GM12878 (cell line): ENCODE results near the gene SEMA3C. TPM values are rescaled to one million over a fixed set of nuclear protein-coding genes. Genes with fewer than 3 reads are reported as not detected.

ENCODE experiments used
- ATAC-seq: fragments of 200-7000 bp; cut with Tn5 transposase; 3 replicates; pipeline ENCODE4 v1.9.1; 2020; ENCODE audit warnings: mild to moderate bottlenecking, moderate library complexity
- BruUV-seq: library from RNA; stranded (reverse); fragments of 400-500 nt; replicated peaks from 2 replicates; lab custom pipeline; 2021; lab: Mats Ljungman, UMichigan
- CTCF ChIA-PET: fragments of 300-600 bp; sonication (Branson Sonifier 250); formaldehyde crosslinking; extraction: SDS; loops from one replicate; lab custom pipeline; 2021; ENCODE audit warnings: inconsistent platforms; lab: Yijun Ruan, JAX
- POLR2A ChIA-PET: fragments of 350-600 bp; formaldehyde crosslinking; extraction: SDS; loops from one replicate; lab custom pipeline; 2021; ENCODE audit warnings: inconsistent platforms; lab: Charles Lee
- RAD21 ChIA-PET: fragments of 300-600 bp; sonication (Branson Sonifier 250); formaldehyde crosslinking; loops from one replicate; lab custom pipeline; 2023; ENCODE audit warnings: antibody characterized with exemption; ENCODE audit not compliant: unreplicated experiment; lab: Charles Lee
- SMC1A ChIA-PET: fragments of 300-600 bp; sonication (Branson Sonifier 250); formaldehyde crosslinking; loops from one replicate; lab custom pipeline; 2023; ENCODE audit not compliant: unreplicated experiment, uncharacterized antibody; lab: Charles Lee
- DNase-seq: peaks from one replicate; pipeline ENCODE4 v3.0.0-alpha.2; 2011; ENCODE audit warnings: low read depth, low spot score
- FAIRE-seq: peaks from 3 replicates; lab custom pipeline; 2011; peaks lifted over from hg19 to GRCh38; lab: Jason Lieb, UNC
- H2AFZ ChIP-seq: 2 replicates; pipeline ENCODE4 v1.6.0; 2011; ENCODE audit warnings: low read depth, low read length, control low read depth; ENCODE audit not compliant: control insufficient read depth
- H3K27ac ChIP-seq: 2 replicates; pipeline ENCODE4 v1.5.1; 2011; ENCODE audit warnings: control low read depth; ENCODE audit not compliant: control insufficient read depth, insufficient read depth
- H3K27me3 ChIP-seq, 2 experiments: replicated peaks in 1 of 2; 2 replicates each; pipeline versions ENCODE4 v1.6.0 to v1.6.1; 2011; ENCODE audit warnings: low read length in 1 of 2; ENCODE audit not compliant: control insufficient read depth in 2 of 2, insufficient read depth in 2 of 2
- H3K36me3 ChIP-seq, 2 experiments: 2 replicates each; pipeline ENCODE4 v1.5.1; 2011; ENCODE audit warnings: low read length in 1 of 2; ENCODE audit not compliant: control insufficient read depth in 2 of 2, insufficient read depth in 2 of 2
- H3K4me1 ChIP-seq: 2 replicates; pipeline ENCODE4 v1.6.1; 2011; ENCODE audit warnings: mild to moderate bottlenecking, low read length, moderate library complexity, mixed read lengths; ENCODE audit not compliant: control insufficient read depth, insufficient read depth
- H3K4me2 ChIP-seq: 2 replicates; pipeline ENCODE4 v1.6.0; 2011; ENCODE audit warnings: control low read depth; ENCODE audit not compliant: control insufficient read depth, insufficient read depth
- H3K4me3 ChIP-seq: fragments of 200-600 bp; sonication (generic); 2 replicates; pipeline ENCODE4 v1.5.1; 2016
- H3K79me2 ChIP-seq: 2 replicates; pipeline ENCODE4 v1.6.0; 2011; ENCODE audit warnings: low read length; ENCODE audit not compliant: control insufficient read depth, insufficient read depth
- H3K9ac ChIP-seq: 2 replicates; pipeline ENCODE4 v1.8.0; 2011; ENCODE audit warnings: low read length, control low read depth, mixed read lengths; ENCODE audit not compliant: control insufficient read depth, insufficient read depth
- H3K9me3 ChIP-seq: replicated peaks from 3 replicates; pipeline ENCODE4 v1.5.1; 2011; ENCODE audit warnings: mild to moderate bottlenecking, low read length; ENCODE audit not compliant: control insufficient read depth, insufficient read depth
- H4K20me1 ChIP-seq: 2 replicates; pipeline ENCODE4 v1.6.0; 2011; ENCODE audit not compliant: control insufficient read depth, insufficient read depth
- EED ChIP-seq: sonication (generic); IDR thresholded peaks from 2 replicates; pipeline ENCODE4 v1.6.1; 2016; ENCODE audit warnings: antibody characterized with exemption, low read depth
- LARP7 ChIP-seq: fragments of 450-650 bp; IDR thresholded peaks from 2 replicates; pipeline ENCODE4 v1.6.1; 2017; ENCODE audit warnings: mild to moderate bottlenecking
- MXI1 ChIP-seq: fragments of 150-350 bp; IDR thresholded peaks from 2 replicates; pipeline ENCODE4 v1.6.1; 2011; ENCODE audit warnings: low read depth, mild to moderate bottlenecking, inconsistent platforms, low read length, improper control_type of control experiment
- NBN ChIP-seq: fragments of 450-650 bp; IDR thresholded peaks from 2 replicates; pipeline ENCODE4 v1.6.1; 2016
- SMARCA5 ChIP-seq: fragments of 450-650 bp; IDR thresholded peaks from 2 replicates; pipeline ENCODE4 v1.6.1; 2017; ENCODE audit warnings: mild to moderate bottlenecking
- SUZ12 ChIP-seq: fragments of 200-600 bp; sonication (generic); IDR thresholded peaks from one replicate; pipeline ENCODE4 v1.6.1; 2018; ENCODE audit warnings: antibody characterized with exemption, mild to moderate bottlenecking; ENCODE audit not compliant: unreplicated experiment
- WGBS: methylation state at CpG from one replicate; pipeline ENCODE4 v1.1.6; 2016; ENCODE audit warnings: low lambda C conversion rate; ENCODE audit not compliant: insufficient replicate concordance, insufficient coverage; ENCODE audit errors: missing lambda C conversion rate; 5-methylcytosine and 5-hydroxymethylcytosine counted together
- in situ Hi-C: fragments of 300-500 bp; cut with MboI; formaldehyde crosslinking; loops from 9 replicates; pipeline ENCODE4 v1.14.3; 2018; ENCODE audit warnings: mixed read lengths
- intact Hi-C: fragments of 100-400 bp; cut with micrococcal nuclease; formaldehyde crosslinking; loops from one replicate; pipeline ENCODE4 v1.14.2; 2022; ENCODE audit not compliant: unreplicated experiment
- polyA plus RNA-seq, 11 experiments: library from polyadenylated mRNA; depleted of rRNA in 4 of 11; unstranded in 6 of 11; stranded (reverse) in 5 of 11; fragments of >200 nt; fragmentation: Nextera tagmentation in 4 of 11; fragmentation: Illumina TruSeq in 1 of 11; extraction: Ambion mirVana in 4 of 11; extraction: Trizol in 1 of 11; gene quantifications; 1 replicate in 1 of 11; 2 replicates in 10 of 11; pipeline versions ENCODE4 v1.2.1 to v1.2.3, GENCODE V29; 2011 to 2016; ENCODE audit warnings: inconsistent platforms in 2 of 11, missing spikeins in 2 of 11, low read depth in 1 of 11
- total RNA-seq, 4 experiments: library from RNA; depleted of rRNA in 3 of 4; stranded (reverse); fragments of >200 nt in 3 of 4; fragmentation: Illumina TruSeq in 1 of 4; extraction: Trizol in 1 of 4; gene quantifications; 2 replicates each; pipeline versions ENCODE4 v1.2.1 to v1.2.3, GENCODE V29; 2013 to 2021
- TF ChIP-seq, protein P1 (sequence below): IDR thresholded peaks from 2 replicates; pipeline ENCODE4 v1.6.1; 2012; ENCODE audit warnings: low read depth, low read length, improper control_type of control experiment
- TF ChIP-seq, protein P2 (sequence below): fragments of 450-650 bp; IDR thresholded peaks from 2 replicates; pipeline ENCODE4 v1.6.1; 2017; ENCODE audit warnings: mild to moderate bottlenecking

SEMA3C gene
- total and polyA plus RNA-seq, 10 of the 15 experiments (the other 5 are each of a cell fraction or from before 2014, with no cell fraction given) = 0.01 to 0.41 (median 0.11) TPM; not detected in 6

DNA sequence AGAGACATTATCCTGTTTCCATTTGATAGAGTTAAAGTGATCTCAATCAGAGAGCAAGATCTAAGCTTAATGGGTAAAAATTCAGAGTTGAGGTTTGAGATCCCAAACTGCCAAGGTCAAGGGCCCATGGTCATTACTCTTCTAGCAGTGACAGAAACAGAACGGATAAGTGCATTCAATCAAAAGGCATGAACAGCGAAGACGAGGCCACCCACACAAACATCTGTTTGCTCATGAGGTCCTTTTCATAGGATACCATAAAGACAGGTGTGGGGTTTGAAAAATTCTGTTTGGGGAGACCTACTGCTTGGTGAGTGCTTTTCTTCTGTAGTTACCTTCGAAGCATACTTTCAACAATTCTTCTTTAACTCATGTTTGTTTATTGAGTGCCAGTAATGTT lies 58.3 kb downstream of the SEMA3C start:
- in situ Hi-C loops = no loop called here
- DNase-seq = no peak
- no peak for ATAC-seq
- Histone ChIP-seq H3K4me3 (no peak overlapping the region), H3K27ac (no peak overlapping the region), H4K20me1 (no peaks in the 10 kb centered on the region), H3K4me2 (no peak overlapping the region), H2AFZ (no peak overlapping the region), H3K9ac (no peak overlapping the region), H3K36me3 (no peaks in the 10 kb centered on the region), H3K27me3 (no peaks in the 10 kb centered on the region), H3K4me1 (no peaks in the 10 kb centered on the region), H3K9me3 (no peaks in the 10 kb centered on the region), H3K79me2 (no peaks in the 10 kb centered on the region)
- intact Hi-C loops = no loop called here
- ChIA-PET RAD21 (no interaction called here), SMC1A (no interaction called here), POLR2A (no interaction called here), CTCF (no interaction called here)
- TF ChIP-seq, protein P1, sequence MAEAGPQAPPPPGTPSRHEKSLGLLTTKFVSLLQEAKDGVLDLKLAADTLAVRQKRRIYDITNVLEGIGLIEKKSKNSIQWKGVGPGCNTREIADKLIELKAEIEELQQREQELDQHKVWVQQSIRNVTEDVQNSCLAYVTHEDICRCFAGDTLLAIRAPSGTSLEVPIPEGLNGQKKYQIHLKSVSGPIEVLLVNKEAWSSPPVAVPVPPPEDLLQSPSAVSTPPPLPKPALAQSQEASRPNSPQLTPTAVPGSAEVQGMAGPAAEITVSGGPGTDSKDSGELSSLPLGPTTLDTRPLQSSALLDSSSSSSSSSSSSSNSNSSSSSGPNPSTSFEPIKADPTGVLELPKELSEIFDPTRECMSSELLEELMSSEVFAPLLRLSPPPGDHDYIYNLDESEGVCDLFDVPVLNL = no peak
- TF ChIP-seq LARP7 (no peak), NBN (no peak), EED (no peak), SMARCA5 (no peak), SUZ12 (no peak), MXI1 (no peak)
- TF ChIP-seq, protein P2, sequence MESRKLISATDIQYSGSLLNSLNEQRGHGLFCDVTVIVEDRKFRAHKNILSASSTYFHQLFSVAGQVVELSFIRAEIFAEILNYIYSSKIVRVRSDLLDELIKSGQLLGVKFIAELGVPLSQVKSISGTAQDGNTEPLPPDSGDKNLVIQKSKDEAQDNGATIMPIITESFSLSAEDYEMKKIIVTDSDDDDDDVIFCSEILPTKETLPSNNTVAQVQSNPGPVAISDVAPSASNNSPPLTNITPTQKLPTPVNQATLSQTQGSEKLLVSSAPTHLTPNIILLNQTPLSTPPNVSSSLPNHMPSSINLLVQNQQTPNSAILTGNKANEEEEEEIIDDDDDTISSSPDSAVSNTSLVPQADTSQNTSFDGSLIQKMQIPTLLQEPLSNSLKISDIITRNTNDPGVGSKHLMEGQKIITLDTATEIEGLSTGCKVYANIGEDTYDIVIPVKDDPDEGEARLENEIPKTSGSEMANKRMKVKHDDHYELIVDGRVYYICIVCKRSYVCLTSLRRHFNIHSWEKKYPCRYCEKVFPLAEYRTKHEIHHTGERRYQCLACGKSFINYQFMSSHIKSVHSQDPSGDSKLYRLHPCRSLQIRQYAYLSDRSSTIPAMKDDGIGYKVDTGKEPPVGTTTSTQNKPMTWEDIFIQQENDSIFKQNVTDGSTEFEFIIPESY = no peak
- BruUV-seq = no TSS peak
- no peak for FAIRE-seq
- 27% methylated on average over 4 of the region's 4 CpGs for WGBS
